PC-3 (cell line): Measurements from ENCODE around the gene ADAM23. TPM values are rescaled to one million over a fixed set of nuclear protein-coding genes. Genes with fewer than 3 reads are reported as not detected.

Experiments used
- ATAC-seq: fragments of 200-7000 bp; cut with Tn5 transposase; 2 replicates; pipeline ENCODE4 v1.9.1; 2020; ENCODE audit warnings: mild to moderate bottlenecking, moderate library complexity
- BruUV-seq: library from RNA; stranded (reverse); fragments of 400-500 nt; replicated peaks from 2 replicates; lab custom pipeline; 2021; lab: Mats Ljungman, UMichigan
- CTCF ChIA-PET: fragments of 300-600 bp; sonication (Branson Sonifier 250); formaldehyde crosslinking; loops from one replicate; lab custom pipeline; 2022; ENCODE audit warnings: antibody characterized with exemption; lab: Charles Lee
- POLR2A ChIA-PET: fragments of 300-600 bp; sonication (Branson Sonifier 250); formaldehyde crosslinking; loops from one replicate; lab custom pipeline; 2022; ENCODE audit warnings: antibody characterized with exemption; ENCODE audit not compliant: unreplicated experiment; lab: Charles Lee
- DNase-seq: peaks from one replicate; pipeline ENCODE4 v3.0.0-alpha.2; 2015
- H2AFZ ChIP-seq: fragments of 300-600 bp; sonication (generic); 2 replicates; pipeline ENCODE4 v1.6.0; 2016; ENCODE audit warnings: antibody characterized with exemption, low read length
- H3F3A ChIP-seq: fragments of 300-600 bp; sonication (generic); one replicate; pipeline ENCODE4 v1.6.0; 2017; ENCODE audit warnings: antibody characterized with exemption, low read length, control low read depth, mild to moderate bottlenecking; ENCODE audit not compliant: unreplicated experiment
- H3K27ac ChIP-seq: fragments of 300-600 bp; sonication (generic); 2 replicates; pipeline ENCODE4 v1.5.1; 2016; ENCODE audit warnings: mild to moderate bottlenecking, low read length
- H3K27me3 ChIP-seq: fragments of 300-600 bp; sonication (generic); 2 replicates; pipeline ENCODE4 v1.6.1; 2016; ENCODE audit warnings: low read length, mixed read lengths
- H3K36me3 ChIP-seq: fragments of 300-600 bp; sonication (generic); 2 replicates; pipeline ENCODE4 v1.6.1; 2016; ENCODE audit warnings: low read depth, mixed run types, low read length, mixed read lengths
- H3K4me1 ChIP-seq: fragments of 300-600 bp; sonication (generic); 2 replicates; pipeline ENCODE4 v1.5.1; 2016; ENCODE audit warnings: low read length; ENCODE audit not compliant: insufficient read depth
- H3K4me2 ChIP-seq: fragments of 300-600 bp; sonication (generic); 2 replicates; pipeline ENCODE4 v1.6.0; 2016; ENCODE audit warnings: low read length
- H3K4me3 ChIP-seq: fragments of 300-600 bp; sonication (generic); 2 replicates; pipeline ENCODE4 v1.5.1; 2016; ENCODE audit warnings: mild to moderate bottlenecking, low read length, mixed read lengths
- H3K79me2 ChIP-seq: fragments of 300-600 bp; sonication (generic); 2 replicates; pipeline ENCODE4 v1.6.1; 2017; ENCODE audit warnings: low read length, mixed read lengths
- H3K9ac ChIP-seq: fragments of 300-600 bp; sonication (generic); 2 replicates; pipeline ENCODE4 v1.6.0; 2016; ENCODE audit warnings: mild to moderate bottlenecking, low read length
- H3K9me2 ChIP-seq: fragments of 300-600 bp; sonication (generic); replicated peaks from 2 replicates; pipeline ENCODE4 v1.6.1; 2016; ENCODE audit warnings: mixed run types, low read length, mixed read lengths
- H3K9me3 ChIP-seq: fragments of 300-600 bp; sonication (generic); 2 replicates; pipeline ENCODE4 v1.6.1; 2016; ENCODE audit warnings: low read length, mixed read lengths
- H4K20me1 ChIP-seq: fragments of 300-600 bp; sonication (generic); 2 replicates; pipeline ENCODE4 v1.6.1; 2016; ENCODE audit warnings: low read length, mixed read lengths
- CTCF ChIP-seq: fragments of 300-600 bp; sonication (generic); conservative IDR thresholded peaks from 2 replicates; pipeline ENCODE4 v1.5.1; 2017; ENCODE audit warnings: antibody characterized with exemption, low read depth, mild to moderate bottlenecking, low read length
- EZH2 ChIP-seq: fragments of 300-600 bp; sonication (generic); IDR thresholded peaks from one replicate; pipeline ENCODE4 v1.6.1; 2017; ENCODE audit warnings: antibody characterized with exemption, mild to moderate bottlenecking, low read length; ENCODE audit not compliant: unreplicated experiment
- EZH2phosphoT487 ChIP-seq: fragments of 300-600 bp; sonication (generic); IDR thresholded peaks from 2 replicates; pipeline ENCODE4 v1.6.1; 2018; ENCODE audit warnings: mild to moderate bottlenecking, antibody characterized with exemption, low read length, borderline replicate concordance
- intact Hi-C: fragments of 100-400 bp; cut with micrococcal nuclease; formaldehyde crosslinking; loops from 2 replicates; pipeline ENCODE4 v1.9.0; 2023
- total RNA-seq: library from RNA; depleted of rRNA; stranded (reverse); fragments of >200 nt; gene quantifications from 2 replicates; pipeline ENCODE4 v1.2.3, GENCODE V29; 2014

The ADAM23 gene
- total RNA-seq, 1 experiment from 2014 or later: 0.22 TPM

- ChIA-PET POLR2A (no interaction called here), CTCF (no interaction called here)
- Histone ChIP-seq H3K9ac (no peak overlapping the region), H4K20me1 (no peaks in the 10 kb centered on the region), H3K4me3 (no peak overlapping the region), H3K4me2 (no peak overlapping the region), H2AFZ (no peak overlapping the region), H3K36me3 (no peaks in the 10 kb centered on the region), H3F3A (no peaks in the 10 kb centered on the region), H3K9me3 (no peaks in the 10 kb centered on the region), H3K79me2 (no peaks in the 10 kb centered on the region), H3K27ac (no peak overlapping the region), H3K9me2 (no peaks in the 10 kb centered on the region), H3K4me1 (no peaks in the 10 kb centered on the region), H3K27me3 (peaks cover 67% of the 10 kb centered on the region)
- intact Hi-C loops: no loop called here
- BruUV-seq: no TSS peak
- DNase-seq: no peak
- no peak for TF ChIP-seq EZH2phosphoT487
- no peak for ATAC-seq
Observed at GRCh38 chr2:206515580-206515979, 72.2 kb downstream of the ADAM23 start.

GRCh38 chr2:206518997-206519396 is 75.7 kb downstream of the ADAM23 start:
- CTCF ChIA-PET: no interaction called here
- H3K27ac ChIP-seq: no peak overlapping the region
- BruUV-seq: no TSS peak
- H3K4me2 ChIP-seq: no peak overlapping the region
- no peaks in the 10 kb centered on the region for H3K4me1 ChIP-seq
- H3K79me2 ChIP-seq: no peaks in the 10 kb centered on the region
- no peaks in the 10 kb centered on the region for H4K20me1 ChIP-seq
- DNase-seq (no peak), ATAC-seq (no peak)
- H3K9me2 ChIP-seq: no peaks in the 10 kb centered on the region
- no peaks in the 10 kb centered on the region for H3K36me3 ChIP-seq
- TF ChIP-seq EZH2 (no peak), CTCF (no peak), EZH2phosphoT487 (no peak)
- no peak overlapping the region for H2AFZ ChIP-seq
- no peak overlapping the region for H3K9ac ChIP-seq
- H3K9me3 ChIP-seq: no peaks in the 10 kb centered on the region
- intact Hi-C loops: no loop called here
- no peak overlapping the region for H3K4me3 ChIP-seq
- H3K27me3 ChIP-seq: peaks cover 44% of the 10 kb centered on the region; the same call in 1 of the 2 replicates
- no peaks in the 10 kb centered on the region for H3F3A ChIP-seq
- POLR2A ChIA-PET: no interaction called here

- no peak for ATAC-seq
- Histone ChIP-seq H3K9ac (no peak overlapping the region), H3K4me3 (no peak overlapping the region), H3K4me2 (no peak overlapping the region), H3K9me2 (no peaks in the 10 kb centered on the region), H3K36me3 (no peaks in the 10 kb centered on the region), H3K27ac (no peak overlapping the region), H3K4me1 (no peaks in the 10 kb centered on the region), H3K79me2 (no peaks in the 10 kb centered on the region), H3F3A (no peaks in the 10 kb centered on the region), H3K9me3 (no peaks in the 10 kb centered on the region), H3K27me3 (peaks cover 31% of the 10 kb centered on the region; the same call in 1 of the 2 replicates), H4K20me1 (no peaks in the 10 kb centered on the region), H2AFZ (no peak overlapping the region)
- BruUV-seq: no TSS peak
- no peak for DNase-seq
- TF ChIP-seq CTCF: no peak
- no peak for TF ChIP-seq EZH2
- no peak for TF ChIP-seq EZH2phosphoT487
- ChIA-PET POLR2A (no interaction called here), CTCF (no interaction called here)
- intact Hi-C loops: no loop called here
Observed at GRCh38 chr2:206520450-206520849, 77.1 kb downstream of the ADAM23 start.
